Ovary (tissue), 9 donors: ENCODE measurements around the gene KATNB1. TPM values are rescaled to one million over a fixed set of nuclear protein-coding genes. Genes with fewer than 3 reads are reported as not detected.

ENCODE experiments used
- DNase-seq, 5 donors: peaks; one replicate each; pipeline ENCODE4 v3.0.0-alpha.2; 2019 to 2020
- H3K27ac ChIP-seq, 2 donors: fragments of 200-600 bp; one replicate each; pipeline versions ENCODE4 v1.5.1 to v1.8.0; 2019 to 2022
- H3K27me3 ChIP-seq: fragments of 200-600 bp; one replicate; pipeline ENCODE4 v1.8.0; 2022
- H3K36me3 ChIP-seq: fragments of 200-600 bp; sonication (generic); one replicate; pipeline ENCODE4 v1.5.1; 2019
- H3K4me1 ChIP-seq: one replicate; pipeline ENCODE4 v1.8.1; 2013; ENCODE audit warnings: mild to moderate bottlenecking, moderate library complexity; ENCODE audit not compliant: insufficient read depth
- H3K4me3 ChIP-seq: fragments of 200-600 bp; sonication (generic); one replicate; pipeline ENCODE4 v1.5.1; 2017
- H3K9me3 ChIP-seq, 2 donors: fragments of 200-600 bp in 1 of 2; sonication (generic) in 1 of 2; one replicate each; pipeline versions ENCODE4 v1.5.1 to v1.8.1; 2013 to 2019; ENCODE audit warnings: mild to moderate bottlenecking in 1 of 2, moderate library complexity in 1 of 2
- EP300 ChIP-seq: sonication (generic); formaldehyde crosslinking; IDR thresholded peaks from one replicate; pipeline ENCODE4 v1.6.1; 2017; ENCODE audit warnings: antibody characterized with exemption
- POLR2A ChIP-seq: fragments of 450-650 bp; IDR thresholded peaks from one replicate; pipeline ENCODE4 v1.6.1; 2017; ENCODE audit warnings: antibody characterized with exemption, mild to moderate bottlenecking, moderate library complexity
- WGBS, 3 donors: extraction: QIAGEN DNeasy Blood & Tissue Kit in 1 of 3; methylation state at CpG; one replicate each; pipeline versions ENCODE4 v1.1.5 to v1.1.7; 2013 to 2017; 5-methylcytosine and 5-hydroxymethylcytosine counted together
- intact Hi-C, 4 donors: fragments of 100-400 bp; cut with DNase I; formaldehyde crosslinking; loops; one replicate each; pipeline versions ENCODE4 v1.11.0 to v1.15.1; 2022 to 2023
- polyA plus RNA-seq, 2 donors: library from polyadenylated mRNA; stranded (reverse); fragments of 200-250 nt in 1 of 2; fragments of 350-450 nt in 1 of 2; fragmentation: Illumina TruSeq in 1 of 2; extraction: RNeasy Lipid Tissue Mini Kit (QIAGEN cat#74804) in 1 of 2; gene quantifications; one replicate each; pipeline ENCODE4 v1.2.3, GENCODE V29; 2013 to 2014
- total RNA-seq, 7 donors: library from RNA; depleted of rRNA in 2 of 7; stranded (reverse); fragments of >200 nt in 2 of 7; fragmentation: NEBNext Ultra II Directional in 3 of 7; extraction: Animal tissue kit (Norgen Biotek cat#: 25700) in 3 of 7; gene quantifications; one replicate each; pipeline versions ENCODE4 v1.1.0 to v1.2.4, GENCODE V29; 2016 to 2023
- TF ChIP-seq, protein P1 (sequence below), 3 donors: fragments of 450-650 bp in 2 of 3; fragments of 200-600 bp in 1 of 3; IDR thresholded peaks; one replicate each; pipeline versions ENCODE4 v1.5.1 to v1.8.0; 2016 to 2022; ENCODE audit warnings: antibody characterized with exemption in 3 of 3, mild to moderate bottlenecking in 1 of 3
- donor health status: DM: no; HTN: no; CAD: no; lungs with moderate emphysema.
- donor health status: DM: no; HTN: no; CAD: no.
- donor health status: Bipolar disorder and iron deficiency.
- donor health status: DM: yes; HTN: yes; CAD: no.
- donor health status: DM: no; HTN: no; CAD: no.
- donor health status: DM: yes; HTN: yes; CAD: no.

The KATNB1 gene
- total and polyA plus RNA-seq, 9 donors: 3.4 to 20.2 (median 12.5) TPM

- Histone ChIP-seq H3K27me3 (no peaks in the 10 kb centered on the region), H3K9me3 (no peaks in the 10 kb centered on the region), H3K36me3 (no peaks in the 10 kb centered on the region), H3K4me1 (peaks cover 2% of the 10 kb centered on the region), H3K27ac (no peak overlapping the region), H3K4me3 (peak overlapping the region; percentile 89)
- no peak for TF ChIP-seq POLR2A
- TF ChIP-seq, protein P1, sequence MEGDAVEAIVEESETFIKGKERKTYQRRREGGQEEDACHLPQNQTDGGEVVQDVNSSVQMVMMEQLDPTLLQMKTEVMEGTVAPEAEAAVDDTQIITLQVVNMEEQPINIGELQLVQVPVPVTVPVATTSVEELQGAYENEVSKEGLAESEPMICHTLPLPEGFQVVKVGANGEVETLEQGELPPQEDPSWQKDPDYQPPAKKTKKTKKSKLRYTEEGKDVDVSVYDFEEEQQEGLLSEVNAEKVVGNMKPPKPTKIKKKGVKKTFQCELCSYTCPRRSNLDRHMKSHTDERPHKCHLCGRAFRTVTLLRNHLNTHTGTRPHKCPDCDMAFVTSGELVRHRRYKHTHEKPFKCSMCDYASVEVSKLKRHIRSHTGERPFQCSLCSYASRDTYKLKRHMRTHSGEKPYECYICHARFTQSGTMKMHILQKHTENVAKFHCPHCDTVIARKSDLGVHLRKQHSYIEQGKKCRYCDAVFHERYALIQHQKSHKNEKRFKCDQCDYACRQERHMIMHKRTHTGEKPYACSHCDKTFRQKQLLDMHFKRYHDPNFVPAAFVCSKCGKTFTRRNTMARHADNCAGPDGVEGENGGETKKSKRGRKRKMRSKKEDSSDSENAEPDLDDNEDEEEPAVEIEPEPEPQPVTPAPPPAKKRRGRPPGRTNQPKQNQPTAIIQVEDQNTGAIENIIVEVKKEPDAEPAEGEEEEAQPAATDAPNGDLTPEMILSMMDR (IDR thresholded peaks at IDR 0.05): no peak
- TF ChIP-seq EP300: no peak
- peak in 2 of 5 donors; percentile 23 to 41 for DNase-seq
- intact Hi-C loops: loop anchor here in 1 of 4 donors (10.0 kb wide), 1 partner anchor 802 kb away; the partner anchor contains the start of gene HERPUD1
- 8 to 9% (median 8%) methylated on average over 23 of the region's 23 CpGs for WGBS, 3 donors
Measured at GRCh38 chr16:57736419-57737351, 1.1 kb downstream of the KATNB1 start.

DNA sequence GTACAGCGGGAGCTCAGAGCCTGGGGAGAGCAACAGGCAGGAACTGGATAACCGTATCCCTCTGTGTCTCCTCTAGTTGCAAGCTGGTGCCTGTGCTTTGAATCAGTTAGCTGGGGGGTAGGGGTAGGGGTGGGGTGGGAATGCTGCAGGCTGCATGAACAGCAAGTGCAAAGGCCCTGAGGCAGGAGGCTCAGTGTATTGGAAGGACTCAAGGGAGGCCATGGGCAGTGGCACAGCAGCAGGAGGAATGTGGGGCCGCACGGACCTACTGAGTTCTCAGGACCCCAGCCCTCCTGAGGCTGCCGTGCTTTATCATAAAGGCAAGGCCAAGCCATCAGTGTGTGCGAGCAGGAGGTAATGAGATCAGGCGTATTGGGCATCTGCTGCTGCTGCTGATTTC, 3.3 kb downstream of the KATNB1 start:
- TF ChIP-seq POLR2A (no peak), EP300 (no peak)
- TF ChIP-seq, protein P1 (IDR thresholded peaks at IDR 0.05): no peak
- Histone ChIP-seq H3K27ac (no peak overlapping the region), H3K4me3 (no peak overlapping the region), H3K36me3 (no peaks in the 10 kb centered on the region), H3K9me3 (no peaks in the 10 kb centered on the region), H3K27me3 (no peaks in the 10 kb centered on the region), H3K4me1 (peaks cover 2% of the 10 kb centered on the region)
- WGBS, 3 donors: 90 to 93% (median 91%) methylated on average over 7 of the region's 7 CpGs
- no peak for DNase-seq
- intact Hi-C loops: loop anchor here in 1 of 4 donors (10.0 kb wide), 1 partner anchor 804 kb away; the partner anchor contains the start of gene HERPUD1

DNA sequence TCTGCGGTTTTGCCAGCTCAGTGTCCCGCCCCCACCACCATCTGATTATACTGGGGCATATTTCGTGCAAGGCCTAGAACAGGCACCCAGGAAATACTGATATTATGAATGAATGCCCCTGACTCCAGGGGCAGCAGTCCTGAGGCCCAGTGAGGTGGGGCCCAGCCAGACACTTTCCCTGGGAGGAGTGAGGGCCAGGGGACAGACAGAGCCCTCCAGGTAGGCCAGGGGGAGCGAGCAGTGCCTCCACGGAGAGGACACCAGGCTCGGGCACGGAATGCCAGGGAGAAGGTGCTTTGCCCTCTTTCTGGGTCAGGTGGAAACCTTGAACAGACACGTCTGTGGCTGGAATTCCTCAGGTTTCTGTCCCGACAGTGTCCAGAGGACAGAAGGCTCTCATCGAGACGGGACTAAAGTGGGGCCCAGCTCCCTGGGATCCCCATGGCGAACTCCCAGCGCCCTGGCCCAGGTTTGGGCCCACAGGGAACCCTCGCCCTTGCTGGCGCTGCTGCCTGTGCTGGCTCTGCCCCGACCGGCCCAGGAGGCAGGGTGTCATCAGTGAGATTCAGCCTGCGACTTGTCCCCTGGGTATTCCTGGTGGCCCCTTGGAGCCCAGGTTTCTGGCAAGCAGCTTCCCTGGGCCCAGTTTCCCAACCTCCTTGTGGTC, 4.3 kb downstream of the KATNB1 start:
- H3K27ac ChIP-seq: no peak overlapping the region
- H3K4me1 ChIP-seq: peaks cover 2% of the 10 kb centered on the region
- DNase-seq: peak in 2 of 5 donors; percentile 14 to 22
- H3K9me3 ChIP-seq: no peaks in the 10 kb centered on the region
- TF ChIP-seq POLR2A: no peak
- no peak for TF ChIP-seq EP300
- TF ChIP-seq, protein P1 (IDR thresholded peaks at IDR 0.05): no peak
- 88 to 92% (median 92%) methylated on average over 18 of the region's 18 CpGs for WGBS, 3 donors
- no peak overlapping the region for H3K4me3 ChIP-seq
- H3K27me3 ChIP-seq: no peaks in the 10 kb centered on the region
- H3K36me3 ChIP-seq: no peaks in the 10 kb centered on the region
- intact Hi-C loops: loop anchor here in 1 of 4 donors (10.0 kb wide), 1 partner anchor 805 kb away; the partner anchor contains the start of gene HERPUD1

GRCh38 chr16:57740423-57741071, 5.0 kb downstream of the KATNB1 start:
- no peaks in the 10 kb centered on the region for H3K9me3 ChIP-seq
- peaks cover 2% of the 10 kb centered on the region for H3K4me1 ChIP-seq
- no peaks in the 10 kb centered on the region for H3K27me3 ChIP-seq
- 92 to 94% (median 92%) methylated on average over 24 of the region's 24 CpGs for WGBS, 3 donors
- TF ChIP-seq, protein P1 (IDR thresholded peaks at IDR 0.05): no peak
- TF ChIP-seq POLR2A (no peak), EP300 (no peak)
- H3K27ac ChIP-seq: no peak overlapping the region
- no peak overlapping the region for H3K4me3 ChIP-seq
- peak in 1 of 5 donors; percentile 14 for DNase-seq
- H3K36me3 ChIP-seq: no peaks in the 10 kb centered on the region
- intact Hi-C loops: no loop called here
